Choroid plexus epithelial cell (primary cell): ENCODE measurements around the gene CHKA.

Experiments used
- DNase-seq: peaks from one replicate; pipeline ENCODE4 v3.0.0-alpha.2; 2010; ENCODE audit warnings: low read depth
- H3K4me3 ChIP-seq: 2 replicates; pipeline ENCODE4 v1.5.1; 2011; ENCODE audit warnings: low read depth, mild to moderate bottlenecking, control low read depth, low read length, moderate library complexity
- TF ChIP-seq, protein P1 (sequence below): conservative IDR thresholded peaks from 2 replicates; pipeline ENCODE4 v1.5.1; 2011; ENCODE audit warnings: low read depth, mild to moderate bottlenecking, control low read depth, inconsistent platforms, low read length, moderate library complexity

CHKA gene

GRCh38 chr11:68076371-68077042 lies 44.7 kb downstream of the CHKA start:
- H3K4me3 ChIP-seq, result no peak overlapping the region
- DNase-seq, result peak; percentile 18
- TF ChIP-seq, protein P1, sequence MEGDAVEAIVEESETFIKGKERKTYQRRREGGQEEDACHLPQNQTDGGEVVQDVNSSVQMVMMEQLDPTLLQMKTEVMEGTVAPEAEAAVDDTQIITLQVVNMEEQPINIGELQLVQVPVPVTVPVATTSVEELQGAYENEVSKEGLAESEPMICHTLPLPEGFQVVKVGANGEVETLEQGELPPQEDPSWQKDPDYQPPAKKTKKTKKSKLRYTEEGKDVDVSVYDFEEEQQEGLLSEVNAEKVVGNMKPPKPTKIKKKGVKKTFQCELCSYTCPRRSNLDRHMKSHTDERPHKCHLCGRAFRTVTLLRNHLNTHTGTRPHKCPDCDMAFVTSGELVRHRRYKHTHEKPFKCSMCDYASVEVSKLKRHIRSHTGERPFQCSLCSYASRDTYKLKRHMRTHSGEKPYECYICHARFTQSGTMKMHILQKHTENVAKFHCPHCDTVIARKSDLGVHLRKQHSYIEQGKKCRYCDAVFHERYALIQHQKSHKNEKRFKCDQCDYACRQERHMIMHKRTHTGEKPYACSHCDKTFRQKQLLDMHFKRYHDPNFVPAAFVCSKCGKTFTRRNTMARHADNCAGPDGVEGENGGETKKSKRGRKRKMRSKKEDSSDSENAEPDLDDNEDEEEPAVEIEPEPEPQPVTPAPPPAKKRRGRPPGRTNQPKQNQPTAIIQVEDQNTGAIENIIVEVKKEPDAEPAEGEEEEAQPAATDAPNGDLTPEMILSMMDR, result peak; percentile 35

DNA sequence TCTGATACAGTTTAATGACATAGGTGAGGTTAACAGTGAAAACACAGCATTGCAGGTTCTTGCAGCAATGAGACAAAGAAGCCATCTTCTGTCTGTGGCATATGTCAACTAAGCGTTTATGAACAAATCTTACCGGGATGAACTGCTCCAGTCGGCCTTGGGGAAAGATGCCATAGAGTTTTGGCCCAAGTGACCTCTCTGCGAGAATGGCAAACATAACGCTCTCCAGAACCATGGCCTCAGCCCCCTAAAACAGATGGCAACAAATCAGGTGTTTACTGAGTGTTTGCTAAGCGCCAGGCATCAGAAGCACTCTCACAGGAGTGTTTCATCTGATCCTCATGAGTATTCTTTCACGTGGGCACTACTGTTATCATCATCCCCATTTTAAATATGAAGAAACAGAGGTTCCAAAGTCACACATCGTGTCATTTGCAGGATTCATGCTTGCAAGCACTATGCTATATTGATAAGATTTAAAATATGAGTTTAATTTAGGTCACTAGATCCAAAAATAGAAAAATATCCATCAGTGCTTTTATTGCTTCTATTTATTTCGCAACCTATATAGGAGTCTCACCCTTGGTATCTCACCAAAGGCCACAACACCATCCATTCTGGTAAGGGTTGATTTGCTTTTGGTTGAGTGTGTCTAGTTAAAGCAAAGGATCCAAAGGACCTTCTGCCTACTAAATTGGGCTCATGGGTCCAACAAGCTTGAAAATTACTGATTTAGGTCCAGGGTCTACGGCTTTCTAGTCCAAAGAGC lies 46.4 kb downstream of the CHKA start:
- no peak overlapping the region for H3K4me3 ChIP-seq
- DNase-seq, result no peak
- TF ChIP-seq, protein P1, result no peak

DNA sequence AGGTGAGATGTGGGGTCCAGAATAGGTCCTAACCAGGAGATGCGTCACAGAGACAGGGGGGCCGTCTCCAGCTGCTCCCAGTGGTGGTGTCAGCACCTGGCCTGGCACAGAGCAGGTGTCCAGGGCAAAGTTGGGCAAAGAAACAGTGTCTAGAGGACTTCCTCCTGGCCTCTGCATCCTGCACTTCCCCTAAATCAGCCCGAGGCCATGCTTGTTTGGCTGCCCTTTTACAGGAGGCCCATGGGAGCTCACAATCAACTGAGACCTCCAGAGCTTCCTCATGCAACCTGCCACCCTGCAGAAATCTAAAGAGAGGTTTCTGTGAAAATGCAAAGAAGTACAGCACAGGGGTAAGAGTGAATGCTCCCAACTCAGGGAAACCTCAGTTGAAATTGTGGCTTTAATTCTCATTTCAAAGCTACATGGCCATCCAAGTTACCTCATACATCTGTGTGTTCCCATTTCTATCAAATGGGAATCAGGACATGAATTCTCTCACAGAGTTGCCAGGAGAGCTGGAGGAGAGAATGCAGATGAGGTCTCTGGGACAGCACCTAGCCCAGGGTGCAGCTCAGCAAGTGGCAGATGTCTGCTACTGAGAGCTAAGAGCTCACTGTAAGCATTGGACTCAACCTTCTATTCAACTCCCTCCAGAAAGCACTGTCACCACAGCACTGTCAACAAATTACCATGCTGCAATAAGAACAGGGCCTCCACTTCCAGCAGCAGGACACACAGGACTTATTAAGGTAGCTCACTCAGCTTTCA lies 49.7 kb downstream of the CHKA start:
- TF ChIP-seq, protein P1, result no peak
- no peak overlapping the region for H3K4me3 ChIP-seq
- no peak for DNase-seq

- H3K4me3 ChIP-seq, result no peak overlapping the region
- no peak for DNase-seq
- TF ChIP-seq, protein P1, result no peak
Observed at GRCh38 chr11:68067991-68068390, 53.2 kb downstream of the CHKA start.

DNA sequence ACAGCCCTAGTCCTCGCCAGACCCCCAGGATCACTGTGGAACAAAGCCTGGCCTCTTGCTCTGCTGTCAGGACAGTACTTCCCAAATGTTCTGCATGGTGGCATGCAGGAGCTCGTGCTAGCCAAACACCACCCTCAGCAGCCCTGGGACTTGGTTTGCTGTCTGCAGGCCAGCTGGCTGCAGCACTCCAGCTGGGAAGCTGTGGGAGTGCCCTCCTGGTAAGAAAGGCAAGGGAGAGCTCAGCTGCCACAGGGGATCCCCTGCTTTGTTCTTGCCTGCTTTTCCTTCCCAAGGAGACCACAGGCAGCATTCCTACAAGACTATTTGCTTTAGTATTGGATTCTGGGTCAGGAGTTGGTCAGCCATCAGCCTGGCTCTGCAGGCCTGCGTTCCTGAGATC lies 54.4 kb downstream of the CHKA start:
- H3K4me3 ChIP-seq, result no peak overlapping the region
- TF ChIP-seq, protein P1, result no peak
- DNase-seq, result peak; percentile 17

DNA sequence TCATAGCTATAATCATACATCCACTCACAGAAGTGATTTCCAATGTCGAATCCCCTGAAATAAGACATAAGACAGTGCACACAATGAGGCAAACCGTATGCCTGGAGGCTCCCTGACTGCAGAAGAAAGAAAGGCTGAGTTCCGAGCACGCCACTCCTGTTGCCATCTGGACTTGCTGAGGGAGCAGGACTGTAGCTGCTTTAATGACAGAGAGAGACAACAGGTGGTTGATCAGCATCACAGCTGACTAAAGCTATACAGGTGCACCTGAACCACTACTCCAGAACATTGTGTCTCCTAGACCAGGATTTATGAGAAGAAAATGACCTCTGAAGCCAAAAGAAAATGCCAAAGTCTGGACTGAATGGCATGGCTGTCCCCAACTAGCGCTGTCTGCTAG lies 55.3 kb downstream of the CHKA start:
- no peak overlapping the region for H3K4me3 ChIP-seq
- DNase-seq, result no peak
- TF ChIP-seq, protein P1, result no peak
